Suprapubic skin (tissue), 4 donors: ENCODE measurements around the gene FSTL3.

Experiments used
- EP300 ChIP-seq: sonication (generic); formaldehyde crosslinking; IDR thresholded peaks from one replicate; pipeline ENCODE4 v1.6.1; 2017; ENCODE audit warnings: antibody characterized with exemption
- POLR2A ChIP-seq, 2 donors: fragments of 450-650 bp; IDR thresholded peaks; one replicate each; pipeline ENCODE4 v1.6.1; 2017; ENCODE audit warnings: antibody characterized with exemption in 2 of 2, mild to moderate bottlenecking in 2 of 2, moderate library complexity in 2 of 2
- POLR2AphosphoS5 ChIP-seq, 3 donors: sonication (generic); formaldehyde crosslinking; IDR thresholded peaks; one replicate each; pipeline ENCODE4 v1.6.1; 2017; ENCODE audit warnings: antibody characterized with exemption in 3 of 3
- TF ChIP-seq, protein P1 (sequence below), 2 donors: fragments of 200-600 bp in 1 of 2; fragments of 450-650 bp in 1 of 2; sonication (generic) in 1 of 2; IDR thresholded peaks; one replicate each; pipeline ENCODE4 v1.5.1; 2016 to 2019; ENCODE audit warnings: antibody characterized with exemption in 2 of 2, mild to moderate bottlenecking in 1 of 2, moderate library complexity in 1 of 2

DNA sequence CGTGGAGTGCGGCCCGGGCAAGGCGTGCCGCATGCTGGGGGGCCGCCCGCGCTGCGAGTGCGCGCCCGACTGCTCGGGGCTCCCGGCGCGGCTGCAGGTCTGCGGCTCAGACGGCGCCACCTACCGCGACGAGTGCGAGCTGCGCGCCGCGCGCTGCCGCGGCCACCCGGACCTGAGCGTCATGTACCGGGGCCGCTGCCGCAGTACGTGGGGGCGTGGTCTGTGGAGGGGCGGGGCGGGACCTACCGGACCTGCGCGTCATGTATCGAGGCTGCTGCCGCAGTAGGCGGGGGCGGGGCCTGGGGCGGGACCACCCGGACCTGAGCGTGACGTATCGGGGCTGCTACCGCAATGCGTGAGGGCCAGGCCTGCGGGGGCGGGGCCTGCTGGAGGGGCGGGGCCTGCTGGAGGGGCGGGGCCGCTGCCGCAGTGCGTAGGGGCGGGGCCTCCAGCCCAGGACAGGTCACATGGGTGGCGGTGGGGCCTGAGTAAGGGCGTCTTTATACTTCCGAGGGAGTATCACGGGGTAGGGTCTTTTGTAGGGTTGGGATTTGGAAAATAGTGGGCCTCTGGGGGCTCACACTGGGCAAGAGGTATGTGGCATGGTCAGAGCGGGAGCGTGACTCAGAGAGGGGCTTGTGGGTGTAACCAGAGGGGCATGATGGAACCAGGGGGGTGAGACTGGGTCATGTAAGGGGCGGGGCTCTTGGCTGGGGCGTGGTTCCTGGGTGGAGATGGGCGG lies 4.3 kb downstream of the FSTL3 start:
- TF ChIP-seq, protein P1, sequence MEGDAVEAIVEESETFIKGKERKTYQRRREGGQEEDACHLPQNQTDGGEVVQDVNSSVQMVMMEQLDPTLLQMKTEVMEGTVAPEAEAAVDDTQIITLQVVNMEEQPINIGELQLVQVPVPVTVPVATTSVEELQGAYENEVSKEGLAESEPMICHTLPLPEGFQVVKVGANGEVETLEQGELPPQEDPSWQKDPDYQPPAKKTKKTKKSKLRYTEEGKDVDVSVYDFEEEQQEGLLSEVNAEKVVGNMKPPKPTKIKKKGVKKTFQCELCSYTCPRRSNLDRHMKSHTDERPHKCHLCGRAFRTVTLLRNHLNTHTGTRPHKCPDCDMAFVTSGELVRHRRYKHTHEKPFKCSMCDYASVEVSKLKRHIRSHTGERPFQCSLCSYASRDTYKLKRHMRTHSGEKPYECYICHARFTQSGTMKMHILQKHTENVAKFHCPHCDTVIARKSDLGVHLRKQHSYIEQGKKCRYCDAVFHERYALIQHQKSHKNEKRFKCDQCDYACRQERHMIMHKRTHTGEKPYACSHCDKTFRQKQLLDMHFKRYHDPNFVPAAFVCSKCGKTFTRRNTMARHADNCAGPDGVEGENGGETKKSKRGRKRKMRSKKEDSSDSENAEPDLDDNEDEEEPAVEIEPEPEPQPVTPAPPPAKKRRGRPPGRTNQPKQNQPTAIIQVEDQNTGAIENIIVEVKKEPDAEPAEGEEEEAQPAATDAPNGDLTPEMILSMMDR (IDR thresholded peaks at IDR 0.05), result peak; percentile 48 to 74
- peak in 1 of 3 donors; percentile 22 for TF ChIP-seq POLR2AphosphoS5 (IDR thresholded peaks at IDR 0.05)
- TF ChIP-seq POLR2A (IDR thresholded peaks at IDR 0.05), result peak in 1 of 2 donors; percentile 92
- no peak for TF ChIP-seq EP300
